CD4-positive, alpha-beta memory T cell (primary cell): ENCODE data around the gene SH3GLB2. TPM values are rescaled to one million over a fixed set of nuclear protein-coding genes. Genes with fewer than 3 reads are reported as not detected.

Source experiments
- CTCF ChIA-PET: fragments of 350-600 bp; sonication (Branson Sonifier 250); formaldehyde crosslinking; loops from one replicate; lab custom pipeline; 2021; ENCODE audit warnings: inconsistent platforms; ENCODE audit not compliant: partially characterized antibody; lab: Charles Lee
- POLR2A ChIA-PET: fragments of 350-600 bp; sonication (Branson Sonifier 250); formaldehyde crosslinking; loops from one replicate; lab custom pipeline; 2021; ENCODE audit not compliant: partially characterized antibody; lab: Charles Lee
- DNase-seq, 5 donors: peaks; one replicate each; pipeline versions ENCODE4 v3.0.0 to v3.0.0-alpha.2; 2020 to 2022; ENCODE audit warnings: mixed read lengths in 1 of 5
- H3K27ac ChIP-seq: one replicate; pipeline ENCODE4 v1.7.0; 2013; ENCODE audit warnings: low read depth, low read length
- H3K27me3 ChIP-seq: 2 replicates; pipeline ENCODE4 v1.7.0; 2013; ENCODE audit warnings: mild to moderate bottlenecking, low read length, moderate library complexity; ENCODE audit not compliant: insufficient read depth
- H3K36me3 ChIP-seq: 2 replicates; pipeline ENCODE4 v1.7.0; 2013; ENCODE audit warnings: mild to moderate bottlenecking, low read length, moderate library complexity; ENCODE audit not compliant: insufficient read depth
- H3K4me1 ChIP-seq: 2 replicates; pipeline ENCODE4 v1.7.0; 2013; ENCODE audit warnings: mild to moderate bottlenecking, low read length, moderate library complexity; ENCODE audit not compliant: insufficient read depth
- H3K4me3 ChIP-seq, 2 donors: one replicate each; pipeline ENCODE4 v1.7.0; 2013; ENCODE audit warnings: low read length in 2 of 2, mild to moderate bottlenecking in 1 of 2
- H3K9me3 ChIP-seq, 2 donors: one replicate each; pipeline ENCODE4 v1.7.0; 2013; ENCODE audit warnings: low read length in 2 of 2, control low read depth in 1 of 2; ENCODE audit not compliant: control insufficient read depth in 1 of 2
- H3K27ac Mint-ChIP-seq, 7 donors: one replicate each; pipeline ENCODE4 v1.8.0; 2020 to 2021; ENCODE audit warnings: mixed read lengths in 7 of 7, mild to moderate bottlenecking in 6 of 7, inconsistent platforms in 3 of 7, moderate library complexity in 3 of 7
- H3K27me3 Mint-ChIP-seq, 2 donors: one replicate each; pipeline ENCODE4 v1.8.0; 2020 to 2021; ENCODE audit warnings: mixed read lengths in 2 of 2
- H3K36me3 Mint-ChIP-seq, 2 donors: one replicate each; pipeline ENCODE4 v1.8.0; 2020 to 2021; ENCODE audit warnings: mixed read lengths in 2 of 2, inconsistent platforms in 1 of 2, mild to moderate bottlenecking in 1 of 2
- H3K4me1 Mint-ChIP-seq, 4 donors: one replicate each; pipeline ENCODE4 v1.8.0; 2020 to 2021; ENCODE audit warnings: mixed read lengths in 4 of 4, mild to moderate bottlenecking in 1 of 4
- H3K4me3 Mint-ChIP-seq, 8 donors: one replicate each; pipeline ENCODE4 v1.8.0; 2020 to 2021; ENCODE audit warnings: mixed read lengths in 8 of 8, mild to moderate bottlenecking in 7 of 8, moderate library complexity in 6 of 8, inconsistent platforms in 3 of 8
- H3K9me3 Mint-ChIP-seq, 8 donors: one replicate each; pipeline ENCODE4 v1.8.0; 2020 to 2021; ENCODE audit warnings: mixed read lengths in 8 of 8, mild to moderate bottlenecking in 5 of 8, inconsistent platforms in 3 of 8, moderate library complexity in 1 of 8
- intact Hi-C: fragments of 100-400 bp; cut with micrococcal nuclease; formaldehyde crosslinking; loops from one replicate; pipeline ENCODE4 v1.15.1; 2023
- polyA plus RNA-seq, 2 donors: library from polyadenylated mRNA; unstranded; fragments of 300-500 nt; fragmentation: Illumina TruSeq; gene quantifications; one replicate each; pipeline ENCODE4 v1.2.3, GENCODE V29; 2021
- total RNA-seq, 2 experiments: library from RNA; stranded (reverse); gene quantifications; one replicate each; pipeline ENCODE4 v1.2.3, GENCODE V29; 2021

SH3GLB2 gene
- total and polyA plus RNA-seq, 4 experiments from 2014 or later: 23.8 to 113 (median 77.1) TPM

DNA sequence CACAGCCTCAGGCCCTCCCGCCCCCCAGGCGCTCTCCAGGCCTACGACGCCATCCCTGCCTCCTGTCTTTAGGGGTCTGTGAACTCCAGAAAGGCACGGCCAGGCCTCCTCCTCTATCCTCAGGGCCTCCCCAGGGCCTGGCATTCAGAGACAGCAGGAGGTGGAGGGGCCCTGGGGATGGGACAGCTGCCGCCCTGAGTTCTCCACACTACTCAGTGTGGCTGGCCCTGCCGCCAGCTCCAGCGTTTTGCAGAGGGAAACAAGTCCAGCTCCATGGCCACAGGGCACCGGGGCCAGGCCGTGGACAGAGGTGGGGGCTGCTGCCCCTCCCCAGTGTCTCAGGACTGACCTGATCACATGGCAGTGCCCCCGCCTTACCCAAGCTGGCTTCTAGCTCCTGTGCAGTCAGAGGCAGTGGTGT is 16.4 kb downstream of the SH3GLB2 start:
- no peak for DNase-seq
- Histone ChIP-seq H3K27ac (no peak overlapping the region), H3K4me1 (no peaks in the 10 kb centered on the region), H3K9me3 (no peaks in the 10 kb centered on the region), H3K4me3 (no peak overlapping the region), H3K36me3 (peaks cover 34% of the 10 kb centered on the region), H3K27me3 (no peaks in the 10 kb centered on the region)
- Mint-ChIP-seq H3K4me1 (no peaks in the 10 kb centered on the region), H3K36me3 (peaks cover 10 to 46% of the 10 kb centered on the region in 2 donors), H3K4me3 (no peak overlapping the region), H3K27ac (no peak overlapping the region), H3K9me3 (no peaks in the 10 kb centered on the region), H3K27me3 (no peaks in the 10 kb centered on the region)
- ChIA-PET POLR2A (no interaction called here), CTCF (no interaction called here)
- intact Hi-C loops: no loop called here

- Histone ChIP-seq H3K4me3 (no peak overlapping the region), H3K9me3 (no peaks in the 10 kb centered on the region), H3K4me1 (no peaks in the 10 kb centered on the region), H3K36me3 (peaks cover 40% of the 10 kb centered on the region), H3K27ac (no peak overlapping the region), H3K27me3 (no peaks in the 10 kb centered on the region)
- intact Hi-C loops: no loop called here
- CTCF ChIA-PET: no interaction called here
- Mint-ChIP-seq H3K27ac (peak overlapping the region in 2 of 7 donors; percentile 57 to 80), H3K36me3 (peaks cover 10 to 51% of the 10 kb centered on the region in 2 donors), H3K27me3 (no peaks in the 10 kb centered on the region), H3K4me1 (peaks cover 0 to 2% (median 0%) of the 10 kb centered on the region in 4 donors), H3K4me3 (no peak overlapping the region), H3K9me3 (no peaks in the 10 kb centered on the region)
- no peak for DNase-seq
- POLR2A ChIA-PET: no interaction called here
Observed at GRCh38 chr9:129011170-129011569, 17.0 kb downstream of the SH3GLB2 start.

DNA sequence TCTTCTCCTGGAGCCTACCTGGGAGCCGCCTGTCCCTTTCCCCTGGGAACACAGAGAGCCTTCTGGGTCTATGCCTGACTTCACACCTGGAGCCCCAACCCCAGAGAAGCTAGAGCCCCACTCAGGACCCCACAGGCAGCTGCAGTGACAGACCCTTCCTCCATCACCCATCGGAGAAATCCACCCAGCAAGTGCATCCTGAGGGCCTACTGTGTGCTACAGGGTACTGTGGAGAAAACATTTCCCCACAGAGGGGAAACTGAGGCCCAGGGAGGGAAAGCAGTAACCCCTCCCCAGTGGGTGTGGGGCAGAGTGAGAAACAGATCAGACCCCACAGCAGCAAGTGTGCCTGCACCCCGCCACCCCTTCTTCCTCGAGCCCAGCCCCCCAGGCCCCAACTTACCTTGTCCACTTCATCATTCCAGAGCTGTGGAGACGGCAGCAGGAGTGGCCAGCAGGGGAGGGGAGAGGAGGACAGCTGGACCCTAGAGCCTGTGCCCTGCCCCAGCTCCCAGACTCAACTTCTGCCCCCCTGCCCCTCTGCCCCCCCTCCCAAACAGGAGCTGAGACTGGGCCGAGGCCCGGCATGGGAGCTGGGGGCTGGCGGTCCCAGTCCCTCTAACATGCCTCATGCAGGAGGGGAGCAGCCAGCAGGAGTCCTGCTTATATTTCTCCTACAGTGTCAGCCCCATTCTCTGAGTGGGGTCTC is 17.7 kb downstream of the SH3GLB2 start:
- DNase-seq: no peak
- Mint-ChIP-seq H3K9me3 (no peaks in the 10 kb centered on the region), H3K27me3 (no peaks in the 10 kb centered on the region), H3K36me3 (peaks cover 14 to 56% of the 10 kb centered on the region in 2 donors), H3K27ac (no peak overlapping the region), H3K4me1 (peaks cover 0 to 2% (median 0%) of the 10 kb centered on the region in 4 donors), H3K4me3 (no peak overlapping the region)
- Histone ChIP-seq H3K27me3 (no peaks in the 10 kb centered on the region), H3K27ac (no peak overlapping the region), H3K9me3 (no peaks in the 10 kb centered on the region), H3K36me3 (peaks cover 48% of the 10 kb centered on the region), H3K4me3 (no peak overlapping the region), H3K4me1 (no peaks in the 10 kb centered on the region)
- ChIA-PET CTCF (no interaction called here), POLR2A (no interaction called here)
- intact Hi-C loops: no loop called here

DNA sequence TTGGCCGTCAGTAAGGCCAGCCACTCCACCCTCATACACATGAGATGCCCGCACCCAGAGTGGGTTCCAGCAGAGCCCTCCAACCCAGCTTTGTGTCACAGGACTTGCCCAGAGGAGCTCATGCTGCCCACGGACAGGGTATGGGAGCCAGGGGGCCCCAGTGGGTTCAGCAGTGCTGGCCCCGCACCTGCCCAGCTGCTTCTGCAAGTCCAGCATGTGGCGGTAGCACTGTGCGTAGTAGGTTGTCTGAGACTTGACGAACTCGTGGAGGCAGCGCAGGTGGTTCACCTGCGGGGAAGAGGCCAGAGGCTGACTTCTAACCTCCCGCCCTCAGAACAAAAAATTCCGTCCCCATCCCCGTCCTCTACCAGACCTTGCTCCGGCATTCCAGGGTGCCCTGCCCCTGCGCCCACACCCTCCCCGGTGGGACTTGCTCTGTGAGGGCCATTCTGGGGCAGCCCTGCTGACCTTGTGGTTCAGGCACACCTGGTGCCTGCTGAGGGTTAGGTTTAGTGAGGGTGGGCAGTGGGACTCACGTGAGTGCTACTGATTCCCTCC is 18.5 kb downstream of the SH3GLB2 start:
- CTCF ChIA-PET: no interaction called here
- peaks cover 18 to 57% of the 10 kb centered on the region in 2 donors for H3K36me3 Mint-ChIP-seq
- DNase-seq: no peak

DNA sequence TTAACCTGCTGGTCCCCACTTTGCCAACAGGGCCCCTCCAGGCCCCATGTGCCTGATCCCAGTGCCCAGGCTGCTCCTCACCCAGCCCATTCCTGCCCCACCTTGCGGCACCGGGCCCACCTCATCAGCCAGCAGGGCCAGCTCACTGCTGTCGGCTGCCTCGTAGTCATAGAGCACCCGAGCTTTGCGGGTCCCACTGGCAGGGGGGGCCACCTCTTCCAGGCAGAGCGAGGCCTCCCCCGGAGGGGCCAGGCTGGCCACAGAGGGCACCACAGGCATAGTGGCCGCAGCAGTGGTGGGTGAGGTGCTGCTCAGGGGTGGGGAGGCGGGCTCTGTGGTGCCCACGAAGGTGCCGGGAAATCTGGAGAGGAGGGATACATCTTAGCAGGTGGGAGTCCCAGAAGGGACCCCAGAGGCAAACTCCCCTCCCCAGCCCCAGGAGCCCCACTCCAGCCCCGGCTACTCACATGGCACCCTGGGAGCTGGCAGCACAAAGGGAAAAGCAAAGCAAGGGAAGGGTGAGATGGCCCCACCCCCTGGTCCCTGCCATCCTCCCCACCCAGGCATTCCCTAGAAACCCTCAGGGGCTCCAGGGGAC is 19.0 kb downstream of the SH3GLB2 start:
- peaks cover 0 to 2% (median 0%) of the 10 kb centered on the region in 4 donors for H3K4me1 Mint-ChIP-seq
- Histone ChIP-seq H3K4me1 (no peaks in the 10 kb centered on the region), H3K27ac (no peak overlapping the region), H3K36me3 (peaks cover 43% of the 10 kb centered on the region), H3K4me3 (no peak overlapping the region), H3K27me3 (no peaks in the 10 kb centered on the region), H3K9me3 (no peaks in the 10 kb centered on the region)
- no peak for DNase-seq
- H3K27ac Mint-ChIP-seq: peak overlapping the region in 1 of 7 donors; percentile 68
- ChIA-PET CTCF (interaction anchor here (1.2 kb wide), 1 partner anchor 14 kb away, joined by 3 read pairs; no protein-coding TSS in a partner anchor), POLR2A (no interaction called here)
- H3K27me3 Mint-ChIP-seq: no peaks in the 10 kb centered on the region
- H3K9me3 Mint-ChIP-seq: no peaks in the 10 kb centered on the region
- peaks cover 18 to 55% of the 10 kb centered on the region in 2 donors for H3K36me3 Mint-ChIP-seq
- intact Hi-C loops: no loop called here
- no peak overlapping the region for H3K4me3 Mint-ChIP-seq

More for the DNA sequence above, 18.5 kb downstream of the SH3GLB2 start:
- no peaks in the 10 kb centered on the region for H3K4me1 ChIP-seq
- no peak overlapping the region for H3K4me3 ChIP-seq
- no peak overlapping the region for H3K27ac ChIP-seq
- H3K36me3 ChIP-seq: peaks cover 49% of the 10 kb centered on the region
- no peaks in the 10 kb centered on the region for H3K9me3 ChIP-seq
- Mint-ChIP-seq H3K4me3 (no peak overlapping the region), H3K27me3 (no peaks in the 10 kb centered on the region), H3K27ac (no peak overlapping the region), H3K4me1 (peaks cover 0 to 2% (median 0%) of the 10 kb centered on the region in 4 donors), H3K9me3 (no peaks in the 10 kb centered on the region)
- H3K27me3 ChIP-seq: no peaks in the 10 kb centered on the region
- POLR2A ChIA-PET: no interaction called here
- intact Hi-C loops: no loop called here

DNA sequence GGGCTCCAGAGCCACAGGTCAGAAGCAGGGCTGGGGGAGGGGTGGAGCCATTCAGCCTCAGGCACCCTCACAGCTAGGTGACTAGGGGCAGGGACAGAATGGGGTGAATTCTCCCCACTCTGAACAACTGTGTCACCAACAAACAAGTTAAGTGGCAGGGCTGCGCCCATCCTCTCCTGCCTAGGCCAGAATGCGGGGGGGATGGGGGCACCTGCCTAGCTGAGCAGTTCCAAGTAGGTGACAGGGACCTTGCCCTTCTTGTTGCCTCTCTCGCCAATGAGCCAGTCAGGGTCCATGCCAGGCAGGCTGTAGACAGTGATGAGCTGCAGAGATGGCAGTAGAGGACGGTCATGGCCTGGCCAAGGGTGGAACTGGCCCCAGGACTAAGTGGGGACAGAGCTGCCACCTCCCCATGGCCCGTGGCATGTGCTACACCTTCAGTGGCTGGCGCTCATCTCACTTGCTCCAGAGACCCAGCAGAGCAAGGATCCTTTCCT is 19.6 kb downstream of the SH3GLB2 start:
- no peak for DNase-seq
- H3K4me1 Mint-ChIP-seq: peaks cover 0 to 2% (median 0%) of the 10 kb centered on the region in 4 donors
- H3K27ac Mint-ChIP-seq: no peak overlapping the region
- Histone ChIP-seq H3K27ac (no peak overlapping the region), H3K27me3 (no peaks in the 10 kb centered on the region), H3K4me1 (no peaks in the 10 kb centered on the region), H3K36me3 (peaks cover 37% of the 10 kb centered on the region), H3K9me3 (no peaks in the 10 kb centered on the region), H3K4me3 (no peak overlapping the region)
- H3K9me3 Mint-ChIP-seq: no peaks in the 10 kb centered on the region
- intact Hi-C loops: no loop called here
- POLR2A ChIA-PET: no interaction called here
- no peaks in the 10 kb centered on the region for H3K27me3 Mint-ChIP-seq
- peaks cover 18 to 57% of the 10 kb centered on the region in 2 donors for H3K36me3 Mint-ChIP-seq
- H3K4me3 Mint-ChIP-seq: no peak overlapping the region
- CTCF ChIA-PET: interaction anchor here (0.8 to 1.2 kb wide), 3 partner anchors 15 to 21 kb away, joined by 3 to 8 read pairs (median 4); partner anchors contain the start of gene SH3GLB2
